HAP-1 (cell line): Measurements from ENCODE around the gene CLMP.

Source experiments
- DNase-seq, 2 experiments: peaks; one replicate each; pipeline ENCODE4 v3.0.0-alpha.2; 2016 to 2020; ENCODE audit warnings: low spot score in 2 of 2
- H3K27me3 ChIP-seq: fragments of 250-450 bp; sonication (Bioruptor Pico); 2 replicates; pipeline ENCODE4 v1.5.1; 2020; ENCODE audit warnings: low read depth, mild to moderate bottlenecking, moderate library complexity
- H3K36me3 ChIP-seq: fragments of 250-450 bp; sonication (Bioruptor Pico); replicated peaks from 2 replicates; pipeline ENCODE4 v1.5.1; 2020; ENCODE audit warnings: mild to moderate bottlenecking
- H3K4me1 ChIP-seq: fragments of 250-450 bp; sonication (Bioruptor Pico); 2 replicates; pipeline ENCODE4 v1.5.1; 2020; ENCODE audit warnings: mild to moderate bottlenecking
- H3K4me3 ChIP-seq: fragments of 250-450 bp; sonication (Bioruptor Pico); 2 replicates; pipeline ENCODE4 v1.5.1; 2020; ENCODE audit warnings: mild to moderate bottlenecking, moderate library complexity
- H3K9me3 ChIP-seq: fragments of 250-450 bp; sonication (Bioruptor Pico); 2 replicates; pipeline ENCODE4 v1.5.1; 2020; ENCODE audit warnings: mild to moderate bottlenecking, moderate library complexity
- in situ Hi-C: fragments of 300-500 bp; cut with MboI; formaldehyde crosslinking; loops from 3 replicates; pipeline ENCODE4 v1.14.3; 2020; ENCODE audit warnings: low sequenced_read_pairs, inconsistent platforms, mixed read lengths

Gene CLMP

GRCh38 chr11:123191939-123192338, 3.1 kb downstream of the CLMP start:
- Histone ChIP-seq H3K36me3 (no peaks in the 10 kb centered on the region), H3K4me1 (no peaks in the 10 kb centered on the region), H3K27me3 (peaks cover 27% of the 10 kb centered on the region), H3K9me3 (no peaks in the 10 kb centered on the region), H3K4me3 (no peak overlapping the region)
- no peak for DNase-seq
- in situ Hi-C loops = no loop called here

GRCh38 chr11:123190518-123190917, 4.5 kb downstream of the CLMP start:
- Histone ChIP-seq H3K9me3 (no peaks in the 10 kb centered on the region), H3K36me3 (no peaks in the 10 kb centered on the region), H3K4me3 (no peak overlapping the region), H3K27me3 (peaks cover 24% of the 10 kb centered on the region), H3K4me1 (no peaks in the 10 kb centered on the region)
- in situ Hi-C loops = no loop called here
- no peak for DNase-seq

- in situ Hi-C loops = no loop called here
- Histone ChIP-seq H3K4me1 (no peaks in the 10 kb centered on the region), H3K27me3 (peaks cover 11% of the 10 kb centered on the region), H3K9me3 (no peaks in the 10 kb centered on the region), H3K4me3 (no peak overlapping the region), H3K36me3 (no peaks in the 10 kb centered on the region)
- no peak for DNase-seq
Measured at GRCh38 chr11:123188508-123189165, 6.4 kb downstream of the CLMP start.

- Histone ChIP-seq H3K4me1 (no peaks in the 10 kb centered on the region), H3K4me3 (no peak overlapping the region), H3K36me3 (no peaks in the 10 kb centered on the region), H3K27me3 (peaks cover 6% of the 10 kb centered on the region), H3K9me3 (no peaks in the 10 kb centered on the region)
- in situ Hi-C loops = no loop called here
- DNase-seq = no peak
Measured at GRCh38 chr11:123187665-123188507, 7.2 kb downstream of the CLMP start.

GRCh38 chr11:123187248-123187647, 7.8 kb downstream of the CLMP start:
- in situ Hi-C loops = no loop called here
- no peak for DNase-seq
- Histone ChIP-seq H3K9me3 (no peaks in the 10 kb centered on the region), H3K4me3 (no peak overlapping the region), H3K36me3 (no peaks in the 10 kb centered on the region), H3K27me3 (peaks cover 6% of the 10 kb centered on the region), H3K4me1 (no peaks in the 10 kb centered on the region)

- no peak overlapping the region for H3K4me3 ChIP-seq
- H3K9me3 ChIP-seq = no peaks in the 10 kb centered on the region
- H3K36me3 ChIP-seq = no peaks in the 10 kb centered on the region
- no peaks in the 10 kb centered on the region for H3K4me1 ChIP-seq
- in situ Hi-C loops = no loop called here
- H3K27me3 ChIP-seq = peaks cover 6% of the 10 kb centered on the region
- DNase-seq = no peak
Measured at GRCh38 chr11:123186286-123186685, 8.8 kb downstream of the CLMP start.

GRCh38 chr11:123185326-123185725, 9.7 kb downstream of the CLMP start:
- no peak for DNase-seq
- in situ Hi-C loops = no loop called here
- Histone ChIP-seq H3K27me3 (peaks cover under 1% of the 10 kb centered on the region), H3K4me3 (no peak overlapping the region), H3K4me1 (no peaks in the 10 kb centered on the region), H3K36me3 (no peaks in the 10 kb centered on the region), H3K9me3 (no peaks in the 10 kb centered on the region)

GRCh38 chr11:123184531-123184930, 10.5 kb downstream of the CLMP start:
- H3K36me3 ChIP-seq = no peaks in the 10 kb centered on the region
- H3K9me3 ChIP-seq = no peaks in the 10 kb centered on the region
- H3K27me3 ChIP-seq = no peaks in the 10 kb centered on the region; the same call in 1 of the 2 replicates
- in situ Hi-C loops = no loop called here
- no peak overlapping the region for H3K4me3 ChIP-seq
- no peak for DNase-seq
- no peaks in the 10 kb centered on the region for H3K4me1 ChIP-seq

- Histone ChIP-seq H3K9me3 (no peaks in the 10 kb centered on the region), H3K4me3 (no peak overlapping the region), H3K36me3 (no peaks in the 10 kb centered on the region), H3K27me3 (no peaks in the 10 kb centered on the region), H3K4me1 (no peaks in the 10 kb centered on the region)
- in situ Hi-C loops = no loop called here
- no peak for DNase-seq
Measured at GRCh38 chr11:123183391-123184099, 11.5 kb downstream of the CLMP start.

GRCh38 chr11:123181767-123182500, 13.1 kb downstream of the CLMP start:
- no peaks in the 10 kb centered on the region for H3K27me3 ChIP-seq
- in situ Hi-C loops = no loop called here

GRCh38 chr11:123181075-123181474, 14.0 kb downstream of the CLMP start:
- no peaks in the 10 kb centered on the region for H3K4me1 ChIP-seq
- DNase-seq = no peak
- H3K9me3 ChIP-seq = no peaks in the 10 kb centered on the region
- in situ Hi-C loops = no loop called here
- H3K36me3 ChIP-seq = no peaks in the 10 kb centered on the region
- H3K27me3 ChIP-seq = no peaks in the 10 kb centered on the region
- no peak overlapping the region for H3K4me3 ChIP-seq

More at GRCh38 chr11:123181767-123182500, 13.1 kb downstream of the CLMP start:
- Histone ChIP-seq H3K36me3 (no peaks in the 10 kb centered on the region), H3K9me3 (no peaks in the 10 kb centered on the region), H3K4me3 (no peak overlapping the region), H3K4me1 (no peaks in the 10 kb centered on the region)
- no peak for DNase-seq

GRCh38 chr11:123180574-123180973, 14.5 kb downstream of the CLMP start:
- Histone ChIP-seq H3K4me3 (no peak overlapping the region), H3K36me3 (no peaks in the 10 kb centered on the region), H3K9me3 (no peaks in the 10 kb centered on the region), H3K27me3 (no peaks in the 10 kb centered on the region), H3K4me1 (no peaks in the 10 kb centered on the region)
- no peak for DNase-seq
- in situ Hi-C loops = no loop called here

GRCh38 chr11:123180166-123180565, 14.9 kb downstream of the CLMP start:
- no peaks in the 10 kb centered on the region for H3K4me1 ChIP-seq
- DNase-seq = no peak
- no peaks in the 10 kb centered on the region for H3K9me3 ChIP-seq
- H3K27me3 ChIP-seq = no peaks in the 10 kb centered on the region
- no peak overlapping the region for H3K4me3 ChIP-seq
- in situ Hi-C loops = no loop called here
- no peaks in the 10 kb centered on the region for H3K36me3 ChIP-seq
